GM21786 (cell line): ENCODE data around the gene ANP32B.

Experiments used
- ATAC-seq: cut with Tn5 transposase; IDR thresholded peaks from one replicate; pipeline ENCODE4 v1.9.1; 2021; ENCODE audit not compliant: unreplicated experiment

ANP32B gene

GRCh38 chr9:98057138-98057799 is 74.1 kb downstream of the ANP32B start:
- ATAC-seq, result no peak

- ATAC-seq, result no peak
Measured at GRCh38 chr9:98062161-98062560, 79.0 kb downstream of the ANP32B start.

- no peak for ATAC-seq
Measured at GRCh38 chr9:98064623-98065392, 81.7 kb downstream of the ANP32B start.
